ENCODE results near the gene EXD2.
A peak's percentile ranks its signal among the peaks of the same experiment; 100 is the strongest.
"Not testable (repeated sequence)": the region's sequence is repeated elsewhere in the genome, so short reads cannot be mapped to it uniquely, and the experiment has no call there.

Gene EXD2

GRCh38 chr14:69207435-69208041, 16.2 kb downstream of the EXD2 start:
- DNase-seq: no peak

GRCh38 chr14:69208666-69209065, 17.4 kb downstream of the EXD2 start:
- DNase-seq: no peak

- no peak for DNase-seq
Measured at GRCh38 chr14:69214393-69214792, 23.1 kb downstream of the EXD2 start.

DNA sequence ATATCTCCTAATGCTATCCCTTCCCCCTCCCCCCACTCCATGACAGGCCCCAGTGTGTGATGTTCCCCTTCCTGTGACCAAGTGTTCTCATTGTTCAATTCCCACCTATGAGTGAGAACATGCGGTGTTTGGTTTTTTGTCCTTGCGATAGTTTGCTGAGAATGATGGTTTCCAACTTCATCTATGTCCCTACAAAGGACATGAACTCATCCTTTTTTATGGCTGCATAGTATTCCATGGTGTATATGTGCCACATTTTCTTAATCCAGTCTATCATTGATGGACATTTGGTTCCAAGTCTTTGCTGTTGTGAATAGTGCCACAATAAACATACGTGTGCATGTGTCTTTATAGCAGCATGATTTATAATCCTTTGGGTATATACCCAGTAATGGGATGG, 26.4 kb downstream of the EXD2 start:
- not testable (repeated sequence) for DNase-seq

- DNase-seq: no peak
Measured at GRCh38 chr14:69224946-69225345, 33.6 kb downstream of the EXD2 start.

DNA sequence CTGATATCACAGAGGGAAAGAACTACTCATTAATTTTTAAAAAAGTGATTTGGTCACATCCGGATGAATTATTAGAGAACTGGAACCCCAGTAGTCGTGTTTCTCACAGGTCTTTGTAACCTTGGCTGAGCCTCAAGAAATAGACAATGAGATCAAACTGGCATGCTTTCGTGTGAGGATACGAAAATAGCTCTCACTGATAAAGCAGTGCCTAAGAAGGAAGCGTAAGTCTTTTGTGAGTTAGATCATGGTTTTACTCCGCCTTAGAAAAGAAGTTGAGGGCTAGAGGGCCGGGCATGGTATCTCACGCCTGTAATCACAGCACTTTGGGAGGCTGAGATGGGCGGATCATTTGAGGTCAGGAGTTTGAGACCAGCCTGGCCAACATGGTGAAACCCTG, 34.9 kb downstream of the EXD2 start:
- no peak for DNase-seq

DNA sequence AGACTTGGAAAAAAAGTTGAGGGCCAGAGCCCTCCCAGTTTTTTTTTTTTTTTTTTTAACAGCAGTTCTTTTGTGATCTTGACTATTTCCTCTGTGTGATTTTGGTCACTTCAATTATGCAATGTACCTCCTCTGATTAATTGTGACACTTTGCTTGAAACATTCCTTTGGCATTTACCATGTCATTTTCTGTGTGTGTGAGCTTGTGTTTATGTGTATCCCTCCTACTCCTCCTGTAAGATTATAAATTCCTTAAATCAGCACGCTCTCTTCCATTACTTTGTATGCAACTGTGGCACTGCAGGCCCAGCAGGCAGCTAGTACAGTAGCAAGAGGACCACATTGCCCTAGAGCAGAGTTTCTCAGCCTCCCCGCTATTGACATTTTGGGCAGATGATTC, 35.4 kb downstream of the EXD2 start:
- no peak for DNase-seq

GRCh38 chr14:69231486-69231885, 40.2 kb downstream of the EXD2 start:
- no peak for DNase-seq

GRCh38 chr14:69232388-69232787, 41.1 kb downstream of the EXD2 start:
- no peak for DNase-seq

- no peak for DNase-seq
Measured at GRCh38 chr14:69234106-69234505, 42.8 kb downstream of the EXD2 start.

DNA sequence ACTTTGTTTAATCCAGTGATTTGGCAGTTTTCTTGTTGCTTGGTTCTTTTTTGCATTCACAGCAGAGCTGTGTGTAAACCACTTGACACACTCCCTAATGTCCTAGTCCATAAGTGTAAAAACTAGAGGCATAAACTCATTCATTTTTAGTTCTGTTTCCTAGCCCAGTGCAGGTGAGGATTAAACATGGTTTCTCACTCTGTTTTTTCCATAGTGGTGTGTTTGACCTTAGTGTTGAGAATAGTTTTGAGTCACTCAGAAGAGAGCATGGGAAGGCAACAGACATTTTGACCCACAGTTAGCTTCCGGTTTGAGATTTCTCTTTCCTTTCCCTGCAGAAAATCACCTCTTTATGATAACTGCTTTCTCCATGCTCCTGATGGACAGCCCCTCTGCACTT, 44.4 kb downstream of the EXD2 start:
- DNase-seq: no peak

DNA sequence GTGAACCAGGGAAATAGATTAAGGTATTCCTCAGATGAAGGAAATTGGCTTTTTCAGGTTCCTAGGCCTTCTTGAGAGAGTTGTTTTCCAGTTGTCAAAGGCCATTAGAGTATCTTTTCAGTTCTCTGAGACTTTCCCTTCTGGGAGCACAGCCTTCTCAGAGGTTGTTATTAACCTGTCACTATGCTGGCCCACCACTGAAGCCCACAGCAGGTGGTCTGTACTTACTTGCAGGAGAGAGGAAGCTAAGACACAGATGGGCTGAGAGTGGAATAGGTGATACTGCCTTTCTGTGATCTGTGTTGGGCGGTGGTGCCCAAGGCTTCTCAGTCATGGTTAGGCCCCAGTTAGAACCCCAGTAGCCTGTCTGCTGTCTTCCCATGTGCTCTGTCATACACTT, 45.8 kb downstream of the EXD2 start:
- DNase-seq: no peak

DNA sequence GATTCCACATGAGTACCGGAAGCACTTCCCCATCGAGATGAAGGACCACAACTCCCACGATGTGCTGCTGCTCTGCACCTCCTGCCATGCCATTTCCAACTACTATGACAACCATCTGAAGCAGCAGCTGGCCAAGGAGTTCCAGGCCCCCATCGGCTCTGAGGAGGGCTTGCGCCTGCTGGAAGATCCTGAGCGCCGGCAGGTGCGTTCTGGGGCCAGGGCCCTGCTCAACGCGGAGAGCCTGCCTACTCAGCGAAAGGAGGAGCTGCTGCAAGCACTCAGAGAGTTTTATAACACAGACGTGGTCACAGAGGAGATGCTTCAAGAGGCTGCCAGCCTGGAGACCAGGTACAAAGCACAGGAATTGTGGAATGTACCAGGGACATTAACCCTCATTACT, 46.3 kb downstream of the EXD2 start:
- DNase-seq: no peak

- no peak for DNase-seq
Measured at GRCh38 chr14:69238883-69239282, 47.6 kb downstream of the EXD2 start.

- no peak for DNase-seq
Measured at GRCh38 chr14:69240527-69241173, 49.4 kb downstream of the EXD2 start.

- DNase-seq: no peak
Measured at GRCh38 chr14:69241577-69241976, 50.3 kb downstream of the EXD2 start.

DNA sequence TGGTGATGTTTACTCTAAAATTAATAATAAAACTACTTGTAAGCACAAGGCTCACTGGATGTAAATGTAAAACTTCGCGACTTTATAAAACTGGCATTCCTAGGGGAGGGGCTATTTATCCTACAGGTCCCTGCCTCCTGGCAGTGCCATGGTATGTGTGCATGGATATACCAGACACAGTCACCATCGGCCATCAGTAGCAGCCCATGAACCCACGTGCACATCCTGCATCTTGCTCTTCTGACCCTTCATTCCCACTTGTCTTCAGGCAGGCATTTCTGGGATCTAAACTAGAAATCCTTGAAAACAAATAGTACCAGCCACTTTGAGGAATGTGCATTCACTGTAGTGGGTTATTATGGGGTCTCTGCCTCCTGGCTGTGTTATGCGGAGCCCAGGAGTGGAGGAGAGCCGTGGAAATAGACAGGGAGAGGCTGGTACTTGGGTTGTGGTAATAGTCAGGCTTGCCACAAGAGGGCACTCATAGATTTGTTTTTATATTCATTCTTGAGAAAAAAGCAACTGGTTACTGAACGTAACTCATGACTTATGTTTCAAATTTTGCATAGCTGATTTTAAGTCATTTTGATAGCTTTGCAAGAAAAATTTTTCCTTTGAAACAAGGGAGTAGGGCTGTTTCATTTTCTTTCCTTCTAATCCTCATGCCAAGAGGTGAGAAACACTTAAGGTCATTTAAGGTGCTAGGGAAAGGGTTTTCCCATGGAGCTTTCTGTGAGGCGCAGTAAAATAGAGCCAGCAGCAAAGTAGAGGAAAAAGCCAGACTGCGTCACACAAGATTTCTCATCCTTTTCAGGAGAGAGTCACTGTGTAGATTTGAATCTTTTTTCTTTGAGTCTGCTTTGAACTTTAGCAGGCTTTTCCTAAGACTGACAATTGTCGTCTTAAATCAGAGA, 51.3 kb downstream of the EXD2 start:
- DNase-seq: peak; percentile 75

GRCh38 chr14:69244946-69245345, 53.6 kb downstream of the EXD2 start:
- DNase-seq: no peak

DNA sequence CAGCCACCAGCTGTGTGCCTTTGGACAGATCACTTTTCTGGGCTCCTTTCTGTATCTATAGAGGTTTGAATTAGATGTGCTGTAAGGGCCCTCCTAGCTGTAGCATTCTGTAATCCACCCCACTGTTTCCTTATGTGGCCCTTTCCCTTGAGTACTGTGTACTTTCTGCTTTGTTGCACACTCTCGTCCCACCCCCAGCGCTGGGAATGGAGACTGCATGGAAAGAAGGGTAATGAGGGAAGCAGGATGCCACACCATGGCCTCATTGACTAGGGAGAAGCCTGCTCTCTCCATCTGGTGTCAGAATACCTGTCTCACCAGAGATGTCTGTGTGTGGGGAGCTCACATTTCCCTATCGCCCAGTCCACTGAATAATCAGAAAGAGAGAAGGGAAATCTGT, 55.0 kb downstream of the EXD2 start:
- no peak for DNase-seq

DNA sequence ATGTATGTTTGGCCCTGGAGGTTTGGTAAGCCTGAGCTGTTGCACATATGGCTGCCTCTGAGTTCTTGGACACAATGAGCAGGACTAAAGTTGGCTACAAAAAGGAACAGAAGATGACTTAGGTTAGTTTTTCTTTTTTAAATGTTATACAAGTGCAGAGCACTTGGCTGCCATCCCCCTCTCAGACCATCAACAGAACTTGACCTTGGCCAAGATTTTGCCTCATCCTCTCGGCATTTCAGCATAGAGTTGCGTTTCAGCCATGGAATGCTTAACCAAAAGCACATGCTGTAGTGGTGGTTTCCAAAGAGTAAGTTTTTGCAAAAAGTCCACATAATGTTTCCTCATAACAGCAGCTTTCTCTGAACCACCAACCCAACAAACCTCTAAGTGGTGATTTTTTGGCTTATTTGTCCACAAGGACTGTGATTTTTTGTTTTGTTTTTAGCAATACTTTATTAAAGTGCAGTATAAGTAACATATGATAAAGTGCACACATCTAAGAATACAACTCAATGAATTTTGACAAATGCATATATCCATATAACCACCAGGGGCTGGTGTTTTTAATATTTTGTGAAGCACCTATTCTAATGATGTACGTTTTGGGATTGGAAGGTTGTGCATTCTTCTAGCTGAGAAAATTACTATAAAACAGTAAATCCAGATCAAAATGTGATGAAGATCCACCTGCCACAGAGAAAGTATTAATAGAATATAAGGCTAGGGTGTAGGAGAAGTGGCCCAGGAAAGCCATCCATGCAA, 56.6 kb downstream of the EXD2 start:
- no peak for DNase-seq

- no peak for DNase-seq
Measured at GRCh38 chr14:69249603-69250002, 58.3 kb downstream of the EXD2 start.

- no peak for DNase-seq
Measured at GRCh38 chr14:69252851-69253250, 61.6 kb downstream of the EXD2 start.

- DNase-seq: no peak
Measured at GRCh38 chr14:69259168-69259526, 67.8 kb downstream of the EXD2 start.

All from NCI-H524 treated with DMSO at 0.1 percent for 48 hours (cell line).